Measurements from ENCODE around the gene TAF1B. TPM values are rescaled to one million over a fixed set of nuclear protein-coding genes. Genes with fewer than 3 reads are reported as not detected.

The TAF1B gene
- total RNA-seq, 1 experiment from 2014 or later, result 29.9 TPM

- Histone ChIP-seq H2BK15ac (ENCODE audit: low read depth, low read length) (no peak overlapping the region), H4K91ac (ENCODE audit: insufficient read length, low read depth, low read length) (no peak overlapping the region), H3K9me3 (ENCODE audit: control insufficient read depth, low read depth, low read length) (no peaks in the 10 kb centered on the region), H2AK5ac (ENCODE audit: insufficient read length, low read length) (no peak overlapping the region), H4K20me1 (ENCODE audit: control insufficient read depth, insufficient read depth, insufficient read length) (no peaks in the 10 kb centered on the region), H3K18ac (ENCODE audit: insufficient read length, low read depth, low read length) (no peak overlapping the region), H2BK5ac (ENCODE audit: insufficient read length, low read length) (no peak overlapping the region), H2BK12ac (ENCODE audit: insufficient read length, low read depth, low read length) (no peak overlapping the region), H3K14ac (ENCODE audit: insufficient read depth, low read length) (no peak overlapping the region), H3T11ph (ENCODE audit: low read length) (no peak overlapping the region), H3K56ac (ENCODE audit: insufficient read length, low read depth, low read length) (no peak overlapping the region), H3K27me3 (ENCODE audit: insufficient read depth, low read length) (no peaks in the 10 kb centered on the region), H4K5ac (ENCODE audit: insufficient read length, low read depth, low read length) (no peak overlapping the region), H3K79me1 (ENCODE audit: insufficient read depth, low read depth, low read length, poor library complexity, severe bottlenecking) (no peaks in the 10 kb centered on the region), H2BK20ac (ENCODE audit: low read depth, low read length, poor library complexity, severe bottlenecking) (no peak overlapping the region), H3K4ac (ENCODE audit: low read depth, low read length) (no peak overlapping the region), H2AFZ (ENCODE audit: low read length) (no peak overlapping the region), H3K4me1 (ENCODE audit: insufficient read depth, low read length) (no peaks in the 10 kb centered on the region), H3K23me2 (ENCODE audit: insufficient read length, low read depth, low read length, poor library complexity, severe bottlenecking) (no peaks in the 10 kb centered on the region), H3K23ac (ENCODE audit: insufficient read length, low read depth, low read length) (no peak overlapping the region), H3K4me2 (ENCODE audit: insufficient read depth, insufficient read length, low read length) (peak overlapping the region; percentile 64), H3K27ac (ENCODE audit: insufficient read length, low read depth, low read length) (no peak overlapping the region), H4K8ac (replicated peaks; ENCODE audit: insufficient read length, low read depth, low read length) (no peak overlapping the region), H3K9ac (ENCODE audit: extremely low read depth, insufficient read length, low read length) (no peak overlapping the region), H3K79me2 (ENCODE audit: insufficient read depth, low read length) (peaks cover 7% of the 10 kb centered on the region; the same call in 1 of the 2 replicates), H2BK120ac (ENCODE audit: low read depth, low read length, poor library complexity, severe bottlenecking) (no peak overlapping the region)
- H3K4me1 Mint-ChIP-seq, result peaks cover 13 to 14% of the 10 kb centered on the region in 2 experiments
- H3K36me3 Mint-ChIP-seq (ENCODE audit: insufficient read depth in 1 of 3, low read depth in 3 of 3), result peaks cover 5 to 40% (median 39%) of the 10 kb centered on the region in 3 experiments
- DNase-seq, result no peak
- no peaks in the 10 kb centered on the region for H3K9me3 Mint-ChIP-seq
- TF ChIP-seq, protein P1, sequence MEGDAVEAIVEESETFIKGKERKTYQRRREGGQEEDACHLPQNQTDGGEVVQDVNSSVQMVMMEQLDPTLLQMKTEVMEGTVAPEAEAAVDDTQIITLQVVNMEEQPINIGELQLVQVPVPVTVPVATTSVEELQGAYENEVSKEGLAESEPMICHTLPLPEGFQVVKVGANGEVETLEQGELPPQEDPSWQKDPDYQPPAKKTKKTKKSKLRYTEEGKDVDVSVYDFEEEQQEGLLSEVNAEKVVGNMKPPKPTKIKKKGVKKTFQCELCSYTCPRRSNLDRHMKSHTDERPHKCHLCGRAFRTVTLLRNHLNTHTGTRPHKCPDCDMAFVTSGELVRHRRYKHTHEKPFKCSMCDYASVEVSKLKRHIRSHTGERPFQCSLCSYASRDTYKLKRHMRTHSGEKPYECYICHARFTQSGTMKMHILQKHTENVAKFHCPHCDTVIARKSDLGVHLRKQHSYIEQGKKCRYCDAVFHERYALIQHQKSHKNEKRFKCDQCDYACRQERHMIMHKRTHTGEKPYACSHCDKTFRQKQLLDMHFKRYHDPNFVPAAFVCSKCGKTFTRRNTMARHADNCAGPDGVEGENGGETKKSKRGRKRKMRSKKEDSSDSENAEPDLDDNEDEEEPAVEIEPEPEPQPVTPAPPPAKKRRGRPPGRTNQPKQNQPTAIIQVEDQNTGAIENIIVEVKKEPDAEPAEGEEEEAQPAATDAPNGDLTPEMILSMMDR (conservative IDR thresholded peaks at IDR 0.05), result no peak
- H3K27ac Mint-ChIP-seq, result no peak overlapping the region; a peak in 1 of 7 replicates
- peaks cover 1% of the 10 kb centered on the region; the same call in 1 of the 2 replicates for H3K27me3 Mint-ChIP-seq (ENCODE audit: low read depth)
- H3K4me3 Mint-ChIP-seq, result peak overlapping the region; percentile 89 to 94
- no CpG with 5 or more reads among the region's 5 CpGs for WGBS (ENCODE audit: extremely low coverage, insufficient read length, low lambda C conversion rate)
Measured at GRCh38 chr2:9844576-9844975, 1.3 kb downstream of the TAF1B start.
